ENCODE data around the gene DNAAF6.

GRCh38 chrX:107288676-107289075 lies 82.3 kb downstream of the DNAAF6 start:
- TF ChIP-seq CTCF (IDR thresholded peaks at IDR 0.05), result no peak
- TF ChIP-seq POLR2A (IDR thresholded peaks at IDR 0.05), result no peak

Data from suprapubic skin (tissue), 3 donors.